Measurements from ENCODE around the gene DNAH8. TPM values are rescaled to one million over a fixed set of nuclear protein-coding genes. Genes with fewer than 3 reads are reported as not detected.

The DNAH8 gene
- total RNA-seq, 1 experiment from 2014 or later = not detected

DNA sequence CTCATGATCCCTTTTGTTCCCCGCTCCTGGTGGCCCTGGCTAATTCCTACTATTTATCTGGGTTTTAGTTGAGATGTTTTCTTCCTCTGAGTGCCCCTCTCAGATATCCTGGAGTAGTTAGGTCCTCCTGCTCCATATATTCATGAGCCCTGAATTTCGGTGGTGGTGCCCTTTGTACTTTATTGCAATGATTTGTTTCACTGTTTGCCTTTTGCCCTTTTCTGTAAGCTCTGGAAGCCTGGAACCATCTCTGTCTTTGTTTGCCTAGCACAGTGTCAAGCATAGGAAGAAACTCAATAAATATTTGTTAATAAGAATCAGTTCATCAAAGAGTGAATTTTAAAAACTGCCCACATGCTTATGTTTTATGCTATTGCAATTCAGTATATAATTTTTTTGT is 144.9 kb downstream of the DNAH8 start:
- ChIA-PET RAD21 (ENCODE audit: low non-redundant PET in 1 of 2, low total read pairs in 2 of 2, uncharacterized antibody in 2 of 2, unreplicated experiment in 2 of 2) (no interaction called here), CTCF (no interaction called here), POLR2A (no interaction called here)
- TF ChIP-seq POLR2A (IDR thresholded peaks at IDR 0.05; ENCODE audit: borderline replicate concordance, extremely low read depth, insufficient read depth, insufficient read length) (no peak), RAD21 (IDR thresholded peaks at IDR 0.05; ENCODE audit: low read depth) (no peak), ZNF274 (IDR thresholded peaks at IDR 0.05; ENCODE audit: low read depth, low read length) (no peak), EZH2phosphoT487 (IDR thresholded peaks at IDR 0.05; ENCODE audit: borderline replicate concordance) (no peak), JUND (IDR thresholded peaks at IDR 0.05) (no peak)
- TF ChIP-seq, protein P1, sequence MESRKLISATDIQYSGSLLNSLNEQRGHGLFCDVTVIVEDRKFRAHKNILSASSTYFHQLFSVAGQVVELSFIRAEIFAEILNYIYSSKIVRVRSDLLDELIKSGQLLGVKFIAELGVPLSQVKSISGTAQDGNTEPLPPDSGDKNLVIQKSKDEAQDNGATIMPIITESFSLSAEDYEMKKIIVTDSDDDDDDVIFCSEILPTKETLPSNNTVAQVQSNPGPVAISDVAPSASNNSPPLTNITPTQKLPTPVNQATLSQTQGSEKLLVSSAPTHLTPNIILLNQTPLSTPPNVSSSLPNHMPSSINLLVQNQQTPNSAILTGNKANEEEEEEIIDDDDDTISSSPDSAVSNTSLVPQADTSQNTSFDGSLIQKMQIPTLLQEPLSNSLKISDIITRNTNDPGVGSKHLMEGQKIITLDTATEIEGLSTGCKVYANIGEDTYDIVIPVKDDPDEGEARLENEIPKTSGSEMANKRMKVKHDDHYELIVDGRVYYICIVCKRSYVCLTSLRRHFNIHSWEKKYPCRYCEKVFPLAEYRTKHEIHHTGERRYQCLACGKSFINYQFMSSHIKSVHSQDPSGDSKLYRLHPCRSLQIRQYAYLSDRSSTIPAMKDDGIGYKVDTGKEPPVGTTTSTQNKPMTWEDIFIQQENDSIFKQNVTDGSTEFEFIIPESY (IDR thresholded peaks at IDR 0.05; ENCODE audit: extremely low read depth, insufficient replicate concordance, low read length) = no peak
- Histone ChIP-seq H3K9ac (ENCODE audit: low read length) (no peak overlapping the region), H3K27ac (ENCODE audit: low read depth, low read length) (no peak overlapping the region), H3K27me3 (ENCODE audit: insufficient read depth, low read length) (peaks cover 62% of the 10 kb centered on the region), H2AFZ (ENCODE audit: low read depth, low read length, poor library complexity, severe bottlenecking) (no peak overlapping the region), H4K20me1 (ENCODE audit: insufficient read depth) (no peaks in the 10 kb centered on the region), H3K79me2 (ENCODE audit: insufficient read depth, low read length) (no peaks in the 10 kb centered on the region), H3K4me2 (ENCODE audit: low read length) (no peak overlapping the region), H3K9me2 (ENCODE audit: insufficient read depth) (no peaks in the 10 kb centered on the region), H3K9me3 (ENCODE audit: control insufficient read depth in 1 of 2, insufficient read depth in 1 of 2, low read depth in 1 of 2, low read length in 2 of 2) (no peaks in the 10 kb centered on the region), H3K36me3 (ENCODE audit: control insufficient read depth in 1 of 2, insufficient read depth in 2 of 2, low read length in 2 of 2) (no peaks in the 10 kb centered on the region), H3K4me1 (ENCODE audit: control insufficient read depth in 1 of 2, insufficient read depth in 2 of 2, low read length in 2 of 2) (no peaks in the 10 kb centered on the region), H3K4me3 (replicated peaks in 1 of 2; ENCODE audit: low read depth in 1 of 2, low read length in 2 of 2) (no peak overlapping the region)
- intact Hi-C loops (cut with micrococcal nuclease) = no loop called here
- DNase-seq (ENCODE audit: low read depth, low spot score) (no peak), ATAC-seq (no peak)
- no TSS peak for BruUV-seq (replicated peaks)

- Histone ChIP-seq H3K9ac (ENCODE audit: low read length) (no peak overlapping the region), H3K27ac (ENCODE audit: low read depth, low read length) (no peak overlapping the region), H3K9me2 (ENCODE audit: insufficient read depth) (no peaks in the 10 kb centered on the region), H3K79me2 (ENCODE audit: insufficient read depth, low read length) (no peaks in the 10 kb centered on the region), H3K4me3 (replicated peaks in 1 of 2; ENCODE audit: low read depth in 1 of 2, low read length in 2 of 2) (no peak overlapping the region), H3K9me3 (ENCODE audit: control insufficient read depth in 1 of 2, insufficient read depth in 1 of 2, low read depth in 1 of 2, low read length in 2 of 2) (no peaks in the 10 kb centered on the region), H3K4me1 (ENCODE audit: control insufficient read depth in 1 of 2, insufficient read depth in 2 of 2, low read length in 2 of 2) (no peaks in the 10 kb centered on the region), H3K36me3 (ENCODE audit: control insufficient read depth in 1 of 2, insufficient read depth in 2 of 2, low read length in 2 of 2) (no peaks in the 10 kb centered on the region), H4K20me1 (ENCODE audit: insufficient read depth) (no peaks in the 10 kb centered on the region), H2AFZ (ENCODE audit: low read depth, low read length, poor library complexity, severe bottlenecking) (no peak overlapping the region), H3K4me2 (ENCODE audit: low read length) (no peak overlapping the region), H3K27me3 (ENCODE audit: insufficient read depth, low read length) (peaks cover 54% of the 10 kb centered on the region)
- DNase-seq (ENCODE audit: low read depth, low spot score) (no peak), ATAC-seq (no peak)
- TF ChIP-seq EGR1 (IDR thresholded peaks at IDR 0.05; ENCODE audit: low read depth) (no peak), CEBPB (IDR thresholded peaks at IDR 0.05; ENCODE audit: low read depth) (no peak), MAX (IDR thresholded peaks at IDR 0.05) (no peak), FOSL1 (IDR thresholded peaks at IDR 0.05; ENCODE audit: low read depth) (no peak), EZH2phosphoT487 (IDR thresholded peaks at IDR 0.05; ENCODE audit: borderline replicate concordance) (no peak), RAD21 (IDR thresholded peaks at IDR 0.05; ENCODE audit: low read depth) (no peak), ATF3 (IDR thresholded peaks at IDR 0.05) (no peak)
- TF ChIP-seq, protein P2, sequence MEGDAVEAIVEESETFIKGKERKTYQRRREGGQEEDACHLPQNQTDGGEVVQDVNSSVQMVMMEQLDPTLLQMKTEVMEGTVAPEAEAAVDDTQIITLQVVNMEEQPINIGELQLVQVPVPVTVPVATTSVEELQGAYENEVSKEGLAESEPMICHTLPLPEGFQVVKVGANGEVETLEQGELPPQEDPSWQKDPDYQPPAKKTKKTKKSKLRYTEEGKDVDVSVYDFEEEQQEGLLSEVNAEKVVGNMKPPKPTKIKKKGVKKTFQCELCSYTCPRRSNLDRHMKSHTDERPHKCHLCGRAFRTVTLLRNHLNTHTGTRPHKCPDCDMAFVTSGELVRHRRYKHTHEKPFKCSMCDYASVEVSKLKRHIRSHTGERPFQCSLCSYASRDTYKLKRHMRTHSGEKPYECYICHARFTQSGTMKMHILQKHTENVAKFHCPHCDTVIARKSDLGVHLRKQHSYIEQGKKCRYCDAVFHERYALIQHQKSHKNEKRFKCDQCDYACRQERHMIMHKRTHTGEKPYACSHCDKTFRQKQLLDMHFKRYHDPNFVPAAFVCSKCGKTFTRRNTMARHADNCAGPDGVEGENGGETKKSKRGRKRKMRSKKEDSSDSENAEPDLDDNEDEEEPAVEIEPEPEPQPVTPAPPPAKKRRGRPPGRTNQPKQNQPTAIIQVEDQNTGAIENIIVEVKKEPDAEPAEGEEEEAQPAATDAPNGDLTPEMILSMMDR (IDR thresholded peaks at IDR 0.05 in 2 of 3, conservative IDR thresholded peaks at IDR 0.05 in 1 of 3; ENCODE audit: borderline replicate concordance in 1 of 3, insufficient read depth in 1 of 3, low read depth in 2 of 3, low read length in 2 of 3) = no peak
- TF ChIP-seq, protein P1 (IDR thresholded peaks at IDR 0.05; ENCODE audit: extremely low read depth, insufficient replicate concordance, low read length) = no peak
- POLR2A ChIA-PET = no interaction called here
- no TSS peak for BruUV-seq (replicated peaks)
- RAD21 ChIA-PET (ENCODE audit: low non-redundant PET in 1 of 2, low total read pairs in 2 of 2, uncharacterized antibody in 2 of 2, unreplicated experiment in 2 of 2) = no interaction called here
- CTCF ChIA-PET = no interaction called here
- intact Hi-C loops (cut with micrococcal nuclease) = no loop called here
Observed at GRCh38 chr6:38861926-38862401, 146.9 kb downstream of the DNAH8 start.
